Stimulated activated CD8-positive, alpha-beta memory T cell treated with anti-CD3 and anti-CD28 coated beads, Interleukin-4, amount 100 ng/mL, for 4 hours (primary cell): ENCODE results near the gene CLSTN2.

Experiments
- DNase-seq, 2 donors: peaks; one replicate each; pipeline ENCODE4 v3.0.0-alpha.2; 2020; ENCODE audit warnings: low read depth in 2 of 2, low spot score in 1 of 2

CLSTN2 gene

DNA sequence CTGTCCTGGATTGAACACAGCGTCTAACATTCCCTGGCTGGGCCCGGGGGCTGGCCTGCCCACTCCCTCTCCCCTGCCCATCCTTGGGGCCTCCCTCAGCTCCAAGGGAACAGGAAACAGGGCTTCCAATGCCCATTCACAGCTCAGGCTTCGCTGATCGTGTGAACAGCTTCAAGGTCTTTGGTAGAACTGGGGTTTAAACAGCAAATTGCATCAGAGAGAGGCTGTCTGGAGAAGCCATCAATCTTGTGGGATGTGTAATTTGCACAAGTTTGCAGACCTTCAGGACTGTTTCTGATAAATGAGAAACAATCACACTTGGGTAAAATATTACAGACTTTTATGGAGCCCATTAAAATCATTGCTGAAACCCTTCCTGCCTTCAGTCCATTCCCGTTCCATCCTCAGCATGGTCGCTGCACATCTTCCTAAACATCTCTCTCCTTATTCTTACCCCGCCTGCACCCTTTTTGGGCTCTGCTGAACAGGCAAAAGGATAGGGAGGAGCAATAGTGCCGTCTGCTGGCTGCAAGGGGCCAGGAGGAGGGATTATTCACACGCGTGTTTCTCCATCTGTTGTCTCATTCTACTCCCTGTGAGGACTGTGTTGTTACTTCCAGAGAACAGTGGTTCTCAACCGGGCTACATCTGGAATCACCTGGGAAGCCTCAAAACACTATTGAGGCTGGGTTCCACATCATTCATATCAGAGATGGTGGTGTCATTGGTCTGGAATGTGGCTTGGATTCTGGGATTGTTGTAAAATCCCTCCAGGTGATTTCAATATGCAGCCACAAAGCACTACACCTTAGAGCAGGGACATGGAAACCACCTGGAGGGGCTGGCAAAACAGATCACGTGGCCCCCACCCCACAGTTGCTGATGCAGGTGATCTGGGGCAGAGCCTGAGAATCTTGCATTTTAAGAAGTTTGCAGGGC lies 116.3 kb downstream of the CLSTN2 start:
- no peak for DNase-seq

DNA sequence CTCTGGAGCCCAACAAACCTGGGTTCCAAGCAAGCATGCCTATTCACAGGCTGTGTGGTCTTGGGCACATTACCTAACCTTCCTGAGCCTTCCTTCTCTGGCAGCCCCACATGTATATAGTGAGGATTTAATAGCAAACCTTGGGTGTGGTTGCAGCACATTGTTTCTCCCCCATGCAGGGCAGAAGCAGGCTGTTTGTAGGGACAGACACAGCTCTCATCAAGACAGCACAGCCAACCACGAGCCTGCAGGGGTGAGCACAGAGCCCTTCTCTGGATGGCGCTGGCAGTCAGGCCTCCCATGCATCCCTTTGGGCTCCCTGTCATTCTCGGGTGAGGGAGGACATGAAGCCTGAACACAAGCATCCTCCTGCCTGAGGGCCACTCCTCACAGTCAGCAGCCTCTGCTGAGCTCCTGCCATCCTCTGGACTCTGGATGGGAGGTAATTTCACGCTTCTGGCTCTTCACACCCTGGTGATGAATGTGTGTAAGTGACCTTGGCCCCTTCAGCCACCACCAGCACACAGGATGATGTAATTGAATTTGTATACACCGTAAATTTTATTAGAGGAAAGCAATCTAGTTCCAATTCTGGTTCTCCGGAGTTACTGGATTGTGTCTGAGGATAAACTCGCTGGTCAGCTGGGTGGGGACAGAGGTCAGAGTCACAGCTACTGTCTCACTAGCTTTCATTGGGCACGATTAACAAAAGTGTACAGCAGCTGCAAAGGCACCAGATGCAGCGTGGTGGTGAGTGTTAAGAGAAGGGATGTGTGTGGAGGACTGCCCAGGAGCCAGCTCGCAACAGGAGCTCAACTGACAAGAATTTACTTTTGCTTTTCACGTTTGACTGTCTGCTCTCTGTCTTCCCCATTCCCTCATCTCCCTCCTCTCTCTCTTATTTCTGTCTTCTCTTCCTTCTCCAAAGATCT lies 118.1 kb downstream of the CLSTN2 start:
- no peak for DNase-seq

DNA sequence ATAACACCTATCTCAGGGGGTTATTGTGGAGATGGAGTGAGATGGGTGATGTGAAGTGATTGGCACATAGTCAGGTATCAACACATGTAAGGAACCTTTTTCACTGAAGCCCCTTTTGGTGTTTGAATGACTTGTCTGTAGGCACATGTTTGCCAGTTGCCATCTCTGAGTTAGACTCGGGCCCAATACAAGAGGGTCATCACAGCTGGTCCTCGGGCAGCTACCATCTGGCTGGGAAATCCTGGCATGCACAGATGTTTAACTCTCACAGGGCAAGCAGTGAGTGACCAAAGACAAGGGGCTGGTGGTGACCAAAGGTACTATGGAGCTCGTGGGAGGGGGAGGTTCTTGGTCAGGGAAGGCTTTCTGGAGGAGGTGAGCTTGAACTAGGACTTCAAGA lies 118.8 kb downstream of the CLSTN2 start:
- no peak for DNase-seq

DNA sequence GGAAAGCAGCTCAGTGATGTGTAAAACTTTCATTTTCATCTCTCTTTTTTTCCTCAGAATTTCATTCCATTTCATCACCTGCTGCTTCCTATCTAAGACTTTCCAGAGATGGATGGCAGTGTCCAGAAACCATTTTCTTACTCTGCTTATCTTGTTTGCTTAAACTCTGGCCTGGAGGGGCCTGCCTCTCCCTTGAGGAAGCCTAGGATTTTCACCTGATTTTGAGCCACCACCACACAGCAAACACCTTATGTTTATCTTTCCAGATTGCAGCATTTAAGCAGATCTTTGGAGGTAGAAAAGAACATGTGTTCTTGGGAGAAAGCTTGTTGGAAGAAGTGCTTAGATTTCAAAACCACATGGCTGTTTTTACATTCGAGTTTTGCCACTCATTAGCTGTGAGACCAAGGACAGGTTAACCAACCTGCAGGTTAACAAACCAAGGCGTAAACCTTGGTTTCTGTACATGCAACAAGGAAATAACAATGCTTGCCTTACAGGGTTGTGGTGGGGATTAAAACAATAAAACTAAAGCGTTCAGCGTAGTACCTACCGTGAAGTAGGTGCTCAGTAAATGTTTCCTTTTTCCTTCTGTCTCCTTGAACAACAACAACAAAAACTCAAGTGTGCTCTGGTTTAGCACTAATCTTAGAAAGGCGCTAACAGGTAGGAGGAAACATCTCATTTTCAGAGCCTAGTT lies 120.3 kb downstream of the CLSTN2 start:
- DNase-seq, result no peak

DNA sequence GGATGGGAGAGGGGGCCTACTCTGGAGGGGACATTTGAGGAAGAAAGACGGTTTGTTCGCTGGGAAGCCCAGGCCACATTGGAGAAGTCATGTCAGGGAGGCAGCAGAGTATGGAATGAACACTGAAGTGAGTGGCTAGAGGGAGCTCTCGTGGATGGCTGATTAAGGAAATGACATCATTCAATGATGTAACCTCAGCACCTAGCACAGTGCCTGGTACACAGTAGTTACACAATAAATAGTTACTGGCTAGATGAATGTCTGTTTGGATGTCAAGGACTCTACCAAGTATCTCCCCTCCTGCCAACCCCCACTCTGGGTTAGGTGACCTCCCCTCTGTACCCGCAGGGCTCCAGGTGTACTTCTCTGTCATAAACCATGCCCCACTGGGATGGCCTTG lies 121.1 kb downstream of the CLSTN2 start:
- no peak for DNase-seq

DNA sequence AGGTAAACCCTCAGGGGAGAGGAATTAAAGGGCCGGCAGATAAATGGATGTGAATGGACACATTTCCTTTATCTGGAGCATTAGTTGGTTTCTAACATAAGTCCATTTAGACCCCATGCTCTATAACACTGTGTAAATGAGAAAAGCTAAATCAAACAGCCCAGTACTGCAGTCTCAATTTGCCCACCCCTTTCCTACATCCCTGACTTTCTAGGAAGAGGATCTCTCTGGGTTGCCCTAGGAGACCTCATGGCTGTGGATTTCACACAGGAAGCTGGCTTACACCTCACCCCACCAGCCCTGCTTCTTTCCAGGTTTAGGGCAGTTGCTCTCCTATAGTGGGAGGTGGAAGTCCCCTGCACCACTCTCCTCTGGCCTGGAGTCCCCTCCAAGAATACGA lies 126.2 kb downstream of the CLSTN2 start:
- DNase-seq, result no peak

DNA sequence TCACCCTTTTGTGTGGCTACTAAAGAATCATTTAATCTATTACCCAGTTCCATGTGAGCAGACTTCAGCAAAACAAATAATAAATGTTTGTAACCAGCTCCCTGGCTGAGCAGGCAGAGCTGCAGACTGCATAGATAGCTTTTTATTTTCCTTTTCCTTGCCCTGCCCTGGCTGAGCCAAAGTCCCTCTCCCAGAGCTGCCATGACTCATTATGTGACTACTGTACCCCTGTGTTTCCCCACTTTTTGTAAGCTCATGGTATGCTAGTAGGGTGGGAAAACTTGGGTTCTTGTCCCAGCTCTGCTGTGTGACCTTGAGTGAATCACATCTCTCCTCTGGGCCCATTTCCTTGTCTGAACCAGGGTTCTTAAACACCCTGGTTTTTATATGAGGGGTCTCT lies 127.5 kb downstream of the CLSTN2 start:
- no peak for DNase-seq

DNA sequence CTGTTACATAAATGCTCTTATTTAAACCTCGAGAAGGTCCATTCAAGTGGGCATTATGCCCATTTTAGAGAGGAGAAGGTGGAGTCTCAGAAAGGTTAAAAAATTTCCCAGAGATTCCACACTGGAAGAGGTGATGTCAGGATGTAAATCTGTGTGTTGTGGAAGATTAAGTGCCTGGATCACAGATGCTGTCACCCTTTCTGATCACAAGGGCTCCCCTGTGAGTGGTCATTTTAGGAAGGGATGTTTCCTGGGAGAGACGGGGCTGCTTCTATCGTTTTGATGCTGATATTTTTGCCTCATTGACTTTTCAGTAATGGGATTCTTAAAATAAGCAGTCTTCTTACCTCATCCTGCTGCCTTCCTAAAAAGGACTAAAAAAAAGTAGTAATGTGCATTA lies 132.5 kb downstream of the CLSTN2 start:
- DNase-seq, result no peak

DNA sequence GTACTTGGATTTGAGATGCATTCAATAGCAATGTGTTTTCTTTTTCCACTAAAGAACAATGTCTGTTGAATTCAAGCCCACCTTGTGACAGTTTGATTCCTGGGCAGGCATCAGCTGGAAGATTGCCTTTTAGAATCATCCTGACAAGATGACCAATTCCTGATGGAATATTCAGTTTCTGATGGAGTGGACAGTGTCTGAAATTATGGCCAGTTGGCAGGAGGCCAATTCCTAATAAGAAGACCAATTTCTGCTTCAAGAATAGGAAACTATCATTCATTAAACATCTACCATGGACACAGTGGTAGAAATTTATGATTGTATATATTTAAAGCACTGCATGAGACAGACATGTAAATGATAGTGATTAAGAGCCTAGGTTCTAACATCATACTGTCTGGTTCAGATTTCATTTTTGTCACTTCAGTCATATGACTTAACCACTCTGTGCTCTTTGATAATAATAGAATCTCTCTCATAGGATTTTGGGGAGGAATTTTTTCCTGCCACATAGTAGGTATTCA lies 133.6 kb downstream of the CLSTN2 start:
- DNase-seq, result no peak

DNA sequence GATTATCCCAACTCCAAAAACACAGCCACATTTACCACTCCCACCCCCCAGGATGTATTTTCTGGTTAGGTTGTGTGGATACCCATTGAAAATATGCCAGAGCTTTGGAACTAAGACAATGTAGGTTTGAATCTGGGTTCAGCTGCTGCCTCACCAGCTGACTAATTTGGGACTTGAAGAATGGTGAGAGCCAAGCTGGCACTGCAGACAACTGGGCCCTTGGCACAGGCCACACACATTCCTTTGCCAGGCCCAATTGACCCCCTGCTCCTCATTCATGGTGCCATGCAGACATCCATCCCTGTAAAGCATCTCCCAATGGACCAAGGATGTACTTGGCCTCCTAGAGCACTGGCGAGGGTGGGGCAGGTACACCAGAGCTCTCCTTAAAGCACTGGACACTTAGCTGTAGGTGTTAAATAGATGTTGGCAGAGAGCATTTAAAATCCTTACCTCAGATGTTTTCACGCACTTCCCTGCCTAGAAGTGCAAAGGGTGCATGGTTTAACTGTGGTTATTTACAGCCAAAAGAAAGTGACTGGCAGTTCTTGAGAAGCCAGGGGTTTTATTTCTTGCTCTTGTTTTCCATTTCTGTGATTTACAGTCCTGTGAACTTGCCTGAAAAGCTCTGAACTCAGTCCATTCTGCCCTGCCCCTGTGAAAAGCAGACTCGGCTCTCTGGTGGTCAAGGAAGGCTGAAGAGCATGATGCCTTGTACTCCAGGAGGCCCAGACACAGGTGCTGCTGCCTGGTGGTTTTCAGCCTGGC lies 138.5 kb downstream of the CLSTN2 start:
- no peak for DNase-seq

DNA sequence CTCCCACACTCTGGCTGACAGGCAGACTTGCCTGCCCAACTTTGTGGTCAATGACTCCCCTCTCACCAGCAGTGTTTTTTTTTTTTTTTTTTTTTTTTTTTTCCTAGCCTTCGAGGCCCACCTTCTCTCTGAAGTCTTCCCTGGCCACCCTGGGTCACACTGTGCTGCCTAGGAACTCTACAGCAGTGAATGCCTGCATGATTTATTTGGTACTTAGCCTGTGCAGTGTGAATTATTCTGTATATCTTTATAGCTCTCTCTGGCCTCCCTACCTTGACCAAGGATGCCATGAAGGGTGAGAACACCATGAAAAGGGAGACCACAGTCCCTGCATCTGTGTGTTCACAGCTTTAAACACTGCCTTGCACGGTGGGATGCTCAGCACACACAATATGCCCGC lies 141.6 kb downstream of the CLSTN2 start:
- DNase-seq, result no peak

DNA sequence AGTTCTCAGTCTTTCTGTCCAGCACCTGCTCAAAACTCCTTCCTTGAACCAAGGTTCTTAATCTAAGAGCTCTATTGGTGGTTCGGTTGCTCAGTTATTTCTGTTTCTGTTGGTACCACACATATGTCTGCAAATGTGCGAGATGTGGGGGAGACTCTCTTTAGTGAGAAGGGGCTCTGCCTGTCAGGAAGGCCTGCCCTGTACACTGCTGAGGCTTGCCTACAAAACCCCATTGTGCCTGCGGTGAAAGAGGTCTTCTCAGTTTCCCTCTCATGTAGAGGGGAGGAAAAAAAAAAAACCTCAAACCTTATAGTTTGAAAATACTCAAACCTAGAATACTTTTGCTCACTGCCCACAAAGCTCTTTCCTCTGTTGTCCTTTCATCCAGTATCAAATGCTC lies 142.4 kb downstream of the CLSTN2 start:
- no peak for DNase-seq

DNA sequence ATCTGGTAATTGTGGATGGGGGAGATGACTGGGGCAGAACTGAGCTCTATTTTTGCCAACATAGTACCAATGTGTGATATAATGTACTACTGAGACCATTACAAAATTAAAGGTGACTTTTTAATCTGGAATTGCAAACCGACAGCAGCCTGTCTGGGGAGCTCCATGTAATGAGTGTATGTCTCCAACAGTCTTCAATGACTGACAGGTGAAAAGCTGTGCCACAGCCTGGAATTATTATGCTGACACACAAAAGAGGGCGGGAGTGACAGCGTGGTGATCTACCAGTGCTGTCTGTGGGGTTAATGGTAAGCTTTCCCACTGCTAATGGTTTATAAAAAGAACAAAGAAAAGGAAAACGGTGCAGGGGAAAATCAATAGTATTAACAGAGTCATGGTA lies 143.4 kb downstream of the CLSTN2 start:
- no peak for DNase-seq

DNA sequence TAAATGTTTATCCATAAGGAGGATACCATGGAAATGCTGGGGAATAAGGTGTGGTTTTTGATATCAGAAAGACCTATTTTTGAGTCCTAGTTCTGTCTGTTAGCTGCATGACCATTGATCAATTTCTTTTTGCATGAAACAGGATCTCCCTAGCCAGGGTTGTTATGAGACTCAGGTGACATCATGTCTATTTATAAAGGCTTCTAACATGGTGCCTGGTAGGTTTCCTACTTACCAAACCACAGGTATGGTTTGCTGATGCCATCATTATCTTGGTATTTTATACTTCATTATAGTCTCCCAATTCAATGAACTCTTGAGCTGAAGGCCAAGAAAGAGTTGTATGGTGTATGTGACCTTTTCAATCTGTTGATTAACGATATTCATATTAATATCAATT lies 144.0 kb downstream of the CLSTN2 start:
- DNase-seq, result no peak

DNA sequence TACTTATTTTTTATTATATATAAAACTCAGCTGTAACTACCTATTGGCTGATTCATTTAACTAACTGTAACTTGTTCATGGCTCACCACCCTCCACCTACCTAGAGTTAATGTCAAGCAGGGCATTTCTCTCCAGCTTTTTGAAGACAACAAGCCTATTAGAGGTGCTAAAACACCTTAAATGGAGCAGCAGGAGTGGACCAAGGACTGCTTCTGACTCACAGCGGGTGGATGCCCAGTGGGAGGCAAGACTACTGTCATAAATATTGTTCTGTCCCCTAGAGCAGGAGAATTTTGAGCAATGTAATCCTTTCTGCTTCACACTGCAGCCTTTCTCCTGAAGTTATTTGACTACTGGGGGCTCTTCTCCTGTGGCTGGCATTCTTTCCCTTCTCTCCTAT lies 146.9 kb downstream of the CLSTN2 start:
- no peak for DNase-seq

DNA sequence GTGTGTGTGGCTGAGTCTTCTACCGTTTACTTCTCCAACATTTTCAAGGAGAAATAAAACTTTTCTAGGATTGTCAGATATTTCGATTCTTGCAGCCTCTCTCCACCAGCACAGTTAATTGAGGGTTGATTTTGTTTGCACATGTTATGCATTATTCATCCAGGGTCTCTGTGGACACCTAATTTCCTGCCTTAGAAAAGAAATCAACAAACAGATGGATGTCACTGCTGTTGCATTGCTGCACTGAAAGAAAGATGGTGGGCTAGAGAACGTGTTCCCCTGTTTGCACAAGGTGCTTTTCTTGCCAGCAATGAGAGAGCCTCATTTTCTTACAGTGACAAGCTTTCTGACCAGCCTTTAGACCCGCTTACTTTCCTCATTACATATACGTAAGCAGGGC lies 150.0 kb downstream of the CLSTN2 start:
- DNase-seq, result no peak

DNA sequence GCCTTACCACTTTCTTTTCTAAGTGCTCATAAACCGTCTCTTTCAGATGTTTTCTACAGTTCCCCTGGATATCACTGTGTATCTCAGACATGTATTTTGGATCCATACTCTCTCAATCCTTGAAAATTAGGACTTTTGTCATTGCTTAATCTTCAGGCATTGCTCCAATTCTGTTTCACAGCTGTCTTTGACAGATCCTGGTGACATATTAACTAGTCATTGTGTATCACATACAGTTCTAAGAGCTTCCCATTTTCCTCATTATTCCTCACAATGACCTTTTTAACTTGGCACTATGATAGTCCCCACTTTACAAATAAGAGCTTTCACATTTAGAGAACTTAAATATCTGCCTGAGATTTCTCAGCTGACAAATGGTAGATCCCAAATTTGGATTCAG lies 151.7 kb downstream of the CLSTN2 start:
- no peak for DNase-seq

DNA sequence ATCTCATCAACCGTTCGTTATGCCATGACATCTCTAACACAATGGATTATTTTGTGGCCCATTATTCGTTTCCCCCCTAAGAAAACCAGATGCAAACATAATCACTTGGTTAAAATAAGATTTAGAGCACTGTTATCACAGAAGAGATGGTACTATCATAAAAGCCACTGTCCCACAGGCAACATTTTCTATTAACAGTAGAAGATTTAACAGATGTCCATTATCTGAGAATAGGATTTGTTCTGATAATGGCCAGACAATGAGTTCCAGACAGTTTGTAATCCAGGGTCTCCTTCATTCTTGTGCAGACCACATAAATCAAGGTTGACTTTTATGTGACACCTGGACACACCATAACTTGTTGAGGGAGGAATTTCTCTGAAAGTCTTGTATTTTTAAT lies 153.1 kb downstream of the CLSTN2 start:
- DNase-seq, result no peak

DNA sequence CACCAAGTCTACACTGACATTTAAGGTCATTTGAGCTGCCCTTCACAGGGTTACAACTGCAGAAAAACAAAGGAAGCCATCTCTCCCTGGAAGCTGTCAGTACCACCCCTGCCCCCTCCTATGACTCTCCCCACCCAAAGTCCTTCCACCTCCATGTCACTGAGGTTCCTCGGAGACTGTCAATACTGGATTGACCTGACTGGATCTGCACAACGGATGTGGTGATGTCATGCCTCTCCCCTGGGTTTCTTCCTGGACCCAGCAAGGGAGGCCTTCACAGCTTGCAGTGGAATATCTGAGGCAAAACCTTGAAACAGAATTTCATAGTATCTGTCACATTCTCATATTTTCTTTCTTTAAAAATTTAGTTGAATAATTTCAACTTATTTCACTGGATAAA lies 153.5 kb downstream of the CLSTN2 start:
- DNase-seq, result no peak

DNA sequence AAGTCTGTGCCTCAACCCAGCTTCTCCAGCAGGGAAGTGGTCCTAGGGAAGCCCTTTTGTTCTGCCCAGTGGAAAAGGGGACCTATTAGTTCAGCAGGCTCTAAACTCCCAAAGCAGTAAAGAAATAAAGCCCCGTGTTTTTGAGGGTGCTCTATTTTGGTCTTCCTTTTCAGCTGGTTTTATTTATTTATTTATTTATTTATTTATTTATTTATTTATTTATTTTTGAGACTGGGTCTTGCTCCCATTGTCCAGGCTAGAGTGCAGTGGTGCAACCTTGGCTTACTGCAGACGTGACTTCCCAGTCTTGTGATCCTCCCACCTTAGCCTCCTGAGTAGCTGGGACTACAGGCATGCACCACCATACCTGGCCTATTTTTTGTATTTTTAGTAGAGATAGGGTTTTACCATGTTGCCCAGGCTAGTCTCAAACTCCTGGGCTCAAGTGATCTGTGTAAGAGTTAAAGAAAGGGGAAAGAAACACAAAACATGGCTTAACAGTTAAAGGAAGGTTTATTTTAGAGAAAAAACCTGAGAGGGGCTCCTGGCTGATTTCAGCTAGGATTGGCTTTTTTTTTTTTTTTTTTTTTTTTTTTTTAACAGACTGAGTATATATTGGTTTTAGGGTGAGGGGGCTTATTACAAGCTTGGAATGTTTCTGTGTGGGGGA lies 154.6 kb downstream of the CLSTN2 start:
- DNase-seq, result no peak
